HepG2 (cell line): ENCODE results near the gene SMIM1. TPM values are rescaled to one million over a fixed set of nuclear protein-coding genes. Genes with fewer than 3 reads are reported as not detected.
"Not testable (repeated sequence)": the region's sequence is repeated elsewhere in the genome, so short reads cannot be mapped to it uniquely, and the experiment has no call there.

Experiments
- ATAC-seq: fragments of 200-7000 bp; cut with Tn5 transposase; 3 replicates; pipeline ENCODE4 v1.9.1; 2020; ENCODE audit warnings: mild to moderate bottlenecking, moderate library complexity
- BruUV-seq: library from RNA; stranded (reverse); fragments of 400-500 nt; replicated peaks from 2 replicates; lab custom pipeline; 2021; lab: Mats Ljungman, UMichigan
- CTCF ChIA-PET: fragments of 300-600 bp; formaldehyde crosslinking; extraction: SDS; loops from one replicate; lab custom pipeline; 2021; ENCODE audit warnings: low total read pairs, inconsistent platforms, low intra/inter-chr PET ratio; lab: Yijun Ruan, JAX
- POLR2A ChIA-PET: fragments of 350-600 bp; sonication (Branson Sonifier 250); formaldehyde crosslinking; loops from one replicate; lab custom pipeline; 2020; ENCODE audit warnings: antibody characterized with exemption, inconsistent platforms; lab: Yijun Ruan, JAX
- DNase-seq: peaks from one replicate; pipeline ENCODE4 v3.0.0-alpha.2; 2015; ENCODE audit warnings: low spot score
- FAIRE-seq: peaks from 3 replicates; lab custom pipeline; 2011; peaks lifted over from hg19 to GRCh38; lab: Jason Lieb, UNC
- H2AFZ ChIP-seq: one replicate; pipeline ENCODE4 v1.6.1; 2011; ENCODE audit warnings: low read length, inconsistent platforms
- H3K27ac ChIP-seq: fragments of 300-600 bp; 3 replicates; pipeline ENCODE4 v1.8.0; 2011; ENCODE audit warnings: mixed run types, mild to moderate bottlenecking, mixed read lengths, low read length, inconsistent platforms; ENCODE audit not compliant: insufficient read depth; ENCODE audit errors: extremely low read length
- H3K27me3 ChIP-seq, 2 experiments: fragments of 200-600 bp in 1 of 2; 2 replicates in 1 of 2; 3 replicates in 1 of 2; pipeline versions ENCODE4 v1.6.0 to v1.8.0; 2011; ENCODE audit warnings: low read length in 2 of 2, mild to moderate bottlenecking in 2 of 2, moderate library complexity in 2 of 2, inconsistent platforms in 1 of 2; ENCODE audit not compliant: insufficient read depth in 2 of 2, control insufficient read depth in 1 of 2
- H3K36me3 ChIP-seq, 2 experiments: fragments of 200-600 bp in 1 of 2; replicated peaks in 1 of 2; 2 replicates in 1 of 2; 3 replicates in 1 of 2; pipeline versions ENCODE4 v1.5.1 to v1.8.0; 2011; ENCODE audit warnings: low read length in 2 of 2, inconsistent platforms in 1 of 2; ENCODE audit not compliant: insufficient read depth in 2 of 2, control insufficient read depth in 1 of 2
- H3K4me1 ChIP-seq: 2 replicates; pipeline ENCODE4 v1.5.1; 2012; ENCODE audit warnings: low read length, inconsistent platforms; ENCODE audit not compliant: insufficient read depth
- H3K4me2 ChIP-seq: 2 replicates; pipeline ENCODE4 v1.6.0; 2011; ENCODE audit warnings: low read depth, low read length, inconsistent platforms
- H3K4me3 ChIP-seq, 3 experiments: fragments of 200-600 bp in 1 of 3; sonication (generic), shearing (Covaris generic) in 1 of 3; replicated peaks in 1 of 3; 2 replicates each; pipeline ENCODE4 v1.5.1; 2011 to 2016; ENCODE audit warnings: low read length in 3 of 3, inconsistent platforms in 2 of 3, low read depth in 2 of 3, mild to moderate bottlenecking in 2 of 3, control low read depth in 1 of 3, mixed read lengths in 1 of 3; ENCODE audit not compliant: insufficient read depth in 1 of 3
- H3K79me2 ChIP-seq: one replicate; pipeline ENCODE4 v1.6.1; 2011; ENCODE audit warnings: low read length, inconsistent platforms; ENCODE audit not compliant: insufficient read depth
- H3K9ac ChIP-seq: 2 replicates; pipeline ENCODE4 v1.6.0; 2011; ENCODE audit warnings: mild to moderate bottlenecking, low read depth, low read length, inconsistent platforms; ENCODE audit not compliant: insufficient read depth
- H3K9me3 ChIP-seq: 2 replicates; pipeline ENCODE4 v1.5.1; 2012; ENCODE audit warnings: mild to moderate bottlenecking, low read length
- H4K20me1 ChIP-seq: 2 replicates; pipeline ENCODE4 v1.6.0; 2011; ENCODE audit warnings: inconsistent platforms, mild to moderate bottlenecking, low read length, moderate library complexity; ENCODE audit not compliant: insufficient read depth
- KLF13 ChIP-seq: sonication (generic); formaldehyde crosslinking; IDR thresholded peaks from 2 replicates; pipeline ENCODE4 v1.4.0; 2020; ENCODE audit warnings: mild to moderate bottlenecking, missing genetic modification reagents
- PAF1 ChIP-seq: IDR thresholded peaks from 2 replicates; pipeline ENCODE4 v1.6.1; 2016; ENCODE audit warnings: missing genetic modification reagents, missing compliant biosample characterization
- SOX13 ChIP-seq, 3 experiments: fragments of 450-650 bp in 1 of 3; sonication (generic) in 1 of 3; formaldehyde crosslinking in 1 of 3; IDR thresholded peaks in 2 of 3; conservative IDR thresholded peaks in 1 of 3; 2 replicates each; pipeline versions ENCODE4 v1.5.0 to v1.6.1; 2016 to 2020; ENCODE audit warnings: antibody characterized with exemption in 1 of 3, mild to moderate bottlenecking in 1 of 3, missing compliant biosample characterization in 1 of 3, missing genetic modification reagents in 1 of 3, moderate library complexity in 1 of 3
- SPEN ChIP-seq: sonication (generic); formaldehyde crosslinking; IDR thresholded peaks from 2 replicates; pipeline ENCODE4 v1.5.1; 2020; ENCODE audit warnings: low read depth, mild to moderate bottlenecking, missing genetic modification reagents
- TCF12 ChIP-seq, 2 experiments: fragments of 450-650 bp in 1 of 2; sonication (generic) in 1 of 2; formaldehyde crosslinking in 1 of 2; IDR thresholded peaks; 2 replicates each; pipeline versions ENCODE4 v1.6.1 to v1.8.0; 2017 to 2022; ENCODE audit warnings: antibody characterized with exemption in 1 of 2, mild to moderate bottlenecking in 1 of 2, missing genetic modification reagents in 1 of 2, moderate library complexity in 1 of 2
- ZNF121 ChIP-seq: sonication (generic); formaldehyde crosslinking; IDR thresholded peaks from 2 replicates; pipeline ENCODE4 v1.5.0; 2020; ENCODE audit warnings: mild to moderate bottlenecking, missing genetic modification reagents
- ZNF619 ChIP-seq: sonication (generic); formaldehyde crosslinking; IDR thresholded peaks from 2 replicates; pipeline ENCODE4 v1.4.0; 2020; ENCODE audit warnings: mild to moderate bottlenecking, missing genetic modification reagents
- WGBS: methylation state at CpG from one replicate; pipeline ENCODE4 v1.1.6; 2017; ENCODE audit warnings: low lambda C conversion rate; 5-methylcytosine and 5-hydroxymethylcytosine counted together
- in situ Hi-C: cut with HindIII; loops from 2 replicates; pipeline ENCODE4 v1.10.0; 2017; ENCODE audit warnings: low pct_unique_long_range_greater_than_20kb; ENCODE audit not compliant: extremely low pct_ligation_motif_present
- intact Hi-C: fragments of 100-400 bp; cut with micrococcal nuclease; formaldehyde crosslinking; loops from one replicate; pipeline ENCODE4 v1.10.0; 2022; ENCODE audit not compliant: unreplicated experiment
- polyA plus RNA-seq, 8 experiments: library from polyadenylated mRNA; depleted of rRNA in 3 of 8; stranded (reverse) in 7 of 8; unstranded in 1 of 8; fragments of >200 nt; fragmentation: Illumina TruSeq in 4 of 8; extraction: Trizol in 4 of 8; gene quantifications; 2 replicates each; pipeline versions ENCODE4 v1.2.1 to v1.2.3, GENCODE V29; 2011 to 2016; ENCODE audit warnings: low read depth in 4 of 8, missing spikeins in 1 of 8, mixed read lengths in 1 of 8; ENCODE audit not compliant: insufficient read depth in 1 of 8
- total RNA-seq, 5 experiments: library from RNA; depleted of rRNA; stranded (reverse); fragments of >200 nt; fragmentation: Illumina TruSeq; extraction: Trizol; gene quantifications; 2 replicates each; pipeline ENCODE4 v1.2.3, GENCODE V29; 2016; ENCODE audit warnings: low read depth in 1 of 5
- TF ChIP-seq, protein P1 (sequence below): sonication (generic); formaldehyde crosslinking; IDR thresholded peaks from 2 replicates; pipeline ENCODE4 v1.4.0; 2020; ENCODE audit warnings: mild to moderate bottlenecking, missing genetic modification reagents
- TF ChIP-seq, protein P2 (sequence below): sonication (generic); formaldehyde crosslinking; IDR thresholded peaks from 2 replicates; pipeline ENCODE4 v1.8.0; 2022; ENCODE audit warnings: missing genetic modification reagents, low read depth, mild to moderate bottlenecking, borderline replicate concordance
- TF ChIP-seq, protein P3 (sequence below): conservative IDR thresholded peaks from 2 replicates; pipeline ENCODE4 v1.6.1; 2018; ENCODE audit warnings: missing genetic modification reagents
- TF ChIP-seq, protein P4 (sequence below): sonication (generic); formaldehyde crosslinking; IDR thresholded peaks from 2 replicates; pipeline ENCODE4 v1.9.0; 2022; ENCODE audit warnings: missing genetic modification reagents, mild to moderate bottlenecking, borderline replicate concordance

SMIM1 gene
- total and polyA plus RNA-seq, 2 of the 13 experiments (the other 11 are each of a cell fraction or from before 2014, with no cell fraction given), result 12.4 to 56.3 TPM

DNA sequence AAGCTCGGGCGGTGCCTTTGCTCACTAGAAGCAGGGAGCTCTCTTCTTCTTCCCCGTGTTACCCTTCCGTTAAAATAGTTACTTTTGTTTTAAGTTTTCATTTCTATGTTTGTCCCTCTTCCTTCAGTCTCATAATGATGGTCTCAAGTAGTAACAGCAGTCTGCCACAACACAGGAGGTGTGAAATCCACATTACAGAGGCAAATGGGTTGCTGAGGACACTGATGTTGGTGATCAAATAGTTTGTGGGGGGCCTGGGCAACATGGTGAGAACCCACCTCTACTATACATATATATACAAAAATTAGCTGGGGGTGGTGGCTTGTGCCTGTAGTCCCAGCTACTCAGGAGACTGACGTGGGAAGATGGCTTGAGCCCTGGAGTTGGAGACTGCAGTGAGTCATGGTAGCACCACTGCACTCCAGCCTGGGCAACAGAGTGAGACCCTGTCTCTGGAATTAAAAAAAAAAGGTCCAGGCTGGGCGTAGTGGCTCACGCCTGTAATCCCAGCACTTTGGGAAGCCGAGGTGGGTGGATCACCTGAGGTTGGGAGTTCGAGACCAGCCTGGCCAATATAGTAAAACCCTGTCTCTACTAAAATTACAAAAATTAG is 37.7 kb downstream of the SMIM1 start:
- in situ Hi-C loops, result not testable (repeated sequence)
- ATAC-seq, result peak; percentile 41
- peak; percentile 60; the same call in 1 of the 2 replicates for TF ChIP-seq ZNF121 (CRISPR knock-in tag)
- TF ChIP-seq, all 625 proteins: peak for 1; not testable (repeated sequence) for 624
- DNase-seq, H4K20me1 ChIP-seq, POLR2A ChIA-PET, intact Hi-C loops, H3K27me3 ChIP-seq, H3K9me3 ChIP-seq, CTCF ChIA-PET, H3K79me2 ChIP-seq, H3K9ac ChIP-seq, H3K27ac ChIP-seq, H3K36me3 ChIP-seq, H2AFZ ChIP-seq, BruUV-seq, FAIRE-seq: not testable (repeated sequence)
- 32% methylated on average over 9 of the region's 9 CpGs for WGBS
- H3K4me3 ChIP-seq, result peak overlapping the region in 1 of 3 experiments; percentile 41; a peak in 1 of 6 replicates
- H3K4me2 ChIP-seq, result peak overlapping the region; percentile 70
- peaks cover 22% of the 10 kb centered on the region for H3K4me1 ChIP-seq

DNA sequence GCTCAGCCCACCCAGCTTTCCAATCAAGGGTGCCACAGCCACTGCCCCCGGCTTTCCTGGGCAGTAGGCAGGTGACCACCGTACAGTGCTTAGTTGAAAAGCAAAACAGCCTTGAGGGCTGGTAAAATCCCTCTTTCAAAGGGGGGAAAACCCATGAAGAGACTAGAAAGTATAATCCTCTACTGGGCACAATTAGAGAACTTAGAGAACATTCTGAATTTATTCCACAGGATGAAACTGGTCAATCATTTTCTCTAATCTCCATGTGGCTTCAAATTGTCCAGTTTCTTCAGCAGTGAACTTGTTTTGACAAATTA is 39.0 kb downstream of the SMIM1 start:
- CTCF ChIA-PET, result no interaction called here
- H2AFZ ChIP-seq, result no peak overlapping the region
- TF ChIP-seq, protein P1, sequence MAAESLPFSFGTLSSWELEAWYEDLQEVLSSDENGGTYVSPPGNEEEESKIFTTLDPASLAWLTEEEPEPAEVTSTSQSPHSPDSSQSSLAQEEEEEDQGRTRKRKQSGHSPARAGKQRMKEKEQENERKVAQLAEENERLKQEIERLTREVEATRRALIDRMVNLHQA (CRISPR knock-in tag), result no peak
- TF ChIP-seq TCF12 (IDR thresholded peaks at IDR 0.05) (no peak), TCF12 (CRISPR knock-in tag; IDR thresholded peaks at IDR 0.05) (no peak), ZNF619 (CRISPR knock-in tag) (no peak), SPEN (CRISPR knock-in tag) (no peak), KLF13 (CRISPR knock-in tag) (no peak), SOX13 (IDR thresholded peaks at IDR 0.05) (no peak), SOX13 (CRISPR knock-in tag; conservative IDR thresholded peaks at IDR 0.05 in 1 of 2, IDR thresholded peaks at IDR 0.05 in 1 of 2) (no peak), ZNF121 (CRISPR knock-in tag) (no peak), PAF1 (CRISPR knock-in tag) (no peak)
- TF ChIP-seq, protein P2, sequence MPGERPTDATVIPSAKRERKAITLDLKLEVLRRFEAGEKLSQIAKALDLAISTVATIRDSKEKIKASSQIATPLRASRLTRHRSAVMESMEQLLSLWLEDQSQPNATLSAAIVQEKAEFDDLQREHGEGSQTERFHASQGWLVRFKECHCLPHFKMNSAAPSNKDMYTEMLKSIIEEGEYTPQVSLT, result no peak
- TF ChIP-seq, protein P3, sequence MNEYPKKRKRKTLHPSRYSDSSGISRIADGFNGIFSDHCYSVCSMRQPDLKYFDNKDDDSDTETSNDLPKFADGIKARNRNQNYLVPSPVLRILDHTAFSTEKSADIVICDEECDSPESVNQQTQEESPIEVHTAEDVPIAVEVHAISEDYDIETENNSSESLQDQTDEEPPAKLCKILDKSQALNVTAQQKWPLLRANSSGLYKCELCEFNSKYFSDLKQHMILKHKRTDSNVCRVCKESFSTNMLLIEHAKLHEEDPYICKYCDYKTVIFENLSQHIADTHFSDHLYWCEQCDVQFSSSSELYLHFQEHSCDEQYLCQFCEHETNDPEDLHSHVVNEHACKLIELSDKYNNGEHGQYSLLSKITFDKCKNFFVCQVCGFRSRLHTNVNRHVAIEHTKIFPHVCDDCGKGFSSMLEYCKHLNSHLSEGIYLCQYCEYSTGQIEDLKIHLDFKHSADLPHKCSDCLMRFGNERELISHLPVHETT (CRISPR knock-in tag), result no peak
- TF ChIP-seq, protein P4, sequence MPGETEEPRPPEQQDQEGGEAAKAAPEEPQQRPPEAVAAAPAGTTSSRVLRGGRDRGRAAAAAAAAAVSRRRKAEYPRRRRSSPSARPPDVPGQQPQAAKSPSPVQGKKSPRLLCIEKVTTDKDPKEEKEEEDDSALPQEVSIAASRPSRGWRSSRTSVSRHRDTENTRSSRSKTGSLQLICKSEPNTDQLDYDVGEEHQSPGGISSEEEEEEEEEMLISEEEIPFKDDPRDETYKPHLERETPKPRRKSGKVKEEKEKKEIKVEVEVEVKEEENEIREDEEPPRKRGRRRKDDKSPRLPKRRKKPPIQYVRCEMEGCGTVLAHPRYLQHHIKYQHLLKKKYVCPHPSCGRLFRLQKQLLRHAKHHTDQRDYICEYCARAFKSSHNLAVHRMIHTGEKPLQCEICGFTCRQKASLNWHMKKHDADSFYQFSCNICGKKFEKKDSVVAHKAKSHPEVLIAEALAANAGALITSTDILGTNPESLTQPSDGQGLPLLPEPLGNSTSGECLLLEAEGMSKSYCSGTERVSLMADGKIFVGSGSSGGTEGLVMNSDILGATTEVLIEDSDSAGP (CRISPR knock-in tag), result no peak

More for the DNA sequence above, 39.0 kb downstream of the SMIM1 start:
- Histone ChIP-seq H3K27ac (no peak overlapping the region), H3K36me3 (peaks cover 1 to 4% of the 10 kb centered on the region in 2 experiments; a peak in 1 of 5 replicates), H3K4me2 (peak overlapping the region; percentile 63), H3K9ac (no peak overlapping the region; the same call in 1 of the 2 replicates), H4K20me1 (no peaks in the 10 kb centered on the region), H3K9me3 (no peaks in the 10 kb centered on the region), H3K4me1 (peaks cover 22% of the 10 kb centered on the region), H3K27me3 (no peaks in the 10 kb centered on the region), H3K79me2 (no peaks in the 10 kb centered on the region), H3K4me3 (peak overlapping the region in 1 of 3 experiments; percentile 37; a peak in 1 of 6 replicates)
- intact Hi-C loops (no loop called here), in situ Hi-C loops (no loop called here)
- ATAC-seq (no peak), FAIRE-seq (no peak), DNase-seq (no peak)
- 0% methylated on average over 2 of the region's 2 CpGs for WGBS
- POLR2A ChIA-PET, result no interaction called here
- no TSS peak for BruUV-seq
